Measurements from ENCODE around the gene ABCB4. TPM values are rescaled to one million over a fixed set of nuclear protein-coding genes. Genes with fewer than 3 reads are reported as not detected.

Gene ABCB4
- total RNA-seq, 4 donors from 2014 or later = 0.38 to 0.84 (median 0.61) TPM

- DNase-seq (ENCODE audit: low spot score) (no peak), ATAC-seq (ENCODE audit: low FRiP score) (no peak)
- TF ChIP-seq CTCF (IDR thresholded peaks at IDR 0.05) = no peak
Measured at GRCh38 chr7:87448388-87448787, 27.1 kb downstream of the ABCB4 start.

DNA sequence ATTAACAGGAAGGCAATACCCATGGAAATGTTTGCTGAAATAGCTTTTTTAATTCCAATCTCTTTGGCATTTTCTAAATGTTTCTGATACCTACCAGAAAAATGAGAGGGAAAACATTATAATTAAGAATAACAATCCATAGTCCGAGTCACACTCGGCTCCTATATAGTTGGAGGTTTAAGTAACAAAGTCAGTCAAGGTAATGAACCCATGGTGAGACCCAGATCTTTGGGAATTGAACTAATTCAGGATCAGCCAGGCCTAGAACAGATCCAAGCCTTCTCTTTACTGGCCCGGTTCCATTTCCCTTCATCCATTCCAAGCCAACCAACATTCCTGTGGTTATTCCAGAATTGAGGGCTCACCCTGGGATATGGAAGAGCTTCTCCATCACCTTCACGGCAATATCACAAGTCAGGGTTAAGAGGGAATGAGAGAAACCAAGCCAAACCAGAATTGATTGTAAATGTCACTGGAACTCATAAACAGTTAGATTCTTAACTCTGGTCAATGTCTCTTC, 28.3 kb downstream of the ABCB4 start:
- no peak for TF ChIP-seq CTCF (IDR thresholded peaks at IDR 0.05)
- DNase-seq (ENCODE audit: low spot score) (no peak), ATAC-seq (ENCODE audit: low FRiP score) (no peak)

GRCh38 chr7:87445897-87446296, 29.6 kb downstream of the ABCB4 start:
- no peak for TF ChIP-seq CTCF (IDR thresholded peaks at IDR 0.05)
- ATAC-seq (ENCODE audit: low FRiP score) (no peak), DNase-seq (ENCODE audit: low spot score) (no peak)

- no peak for ATAC-seq (ENCODE audit: low FRiP score)
- DNase-seq (ENCODE audit: low spot score) = no peak
- no peak for TF ChIP-seq CTCF (IDR thresholded peaks at IDR 0.05)
Measured at GRCh38 chr7:87435546-87435945, 39.9 kb downstream of the ABCB4 start.

DNA sequence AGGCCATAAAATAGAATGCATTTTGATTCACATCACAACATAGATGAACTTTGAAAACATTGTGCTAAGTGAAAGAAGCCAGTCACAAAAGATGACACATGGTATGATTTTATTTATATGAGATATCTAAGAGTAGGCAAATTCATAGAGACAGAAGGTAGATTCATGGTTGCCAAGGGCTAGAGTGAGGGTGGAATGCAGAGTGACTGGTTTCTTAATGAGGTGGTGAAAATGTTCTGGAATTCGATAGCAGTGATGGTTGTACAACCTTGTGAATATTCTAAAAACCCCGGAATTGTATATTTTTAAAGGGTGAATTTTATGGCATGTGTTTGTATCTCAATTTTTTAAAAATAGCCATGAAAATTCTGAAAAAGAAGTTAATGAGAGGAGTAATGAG, 42.9 kb downstream of the ABCB4 start:
- ATAC-seq (ENCODE audit: low FRiP score) (no peak), DNase-seq (ENCODE audit: low spot score) (no peak)
- TF ChIP-seq CTCF (IDR thresholded peaks at IDR 0.05) = no peak

GRCh38 chr7:87427288-87427687, 48.2 kb downstream of the ABCB4 start:
- no peak for DNase-seq (ENCODE audit: low spot score)
- no peak for ATAC-seq (ENCODE audit: low FRiP score)

More at GRCh38 chr7:87427288-87427687, 48.2 kb downstream of the ABCB4 start:
- no peak for TF ChIP-seq CTCF (IDR thresholded peaks at IDR 0.05)
